Activated CD4-positive, alpha-beta T cell treated with anti-CD3 and anti-CD28 coated beads for 24 hours (primary cell): ENCODE results near the gene GLUL.
A peak's percentile ranks its signal among the peaks of the same experiment; 100 is the strongest.

Source experiments
- DNase-seq, 2 donors: peaks; one replicate each; pipeline ENCODE4 v3.0.0-alpha.2; 2020; ENCODE audit warnings: low read depth in 2 of 2

Gene GLUL

DNA sequence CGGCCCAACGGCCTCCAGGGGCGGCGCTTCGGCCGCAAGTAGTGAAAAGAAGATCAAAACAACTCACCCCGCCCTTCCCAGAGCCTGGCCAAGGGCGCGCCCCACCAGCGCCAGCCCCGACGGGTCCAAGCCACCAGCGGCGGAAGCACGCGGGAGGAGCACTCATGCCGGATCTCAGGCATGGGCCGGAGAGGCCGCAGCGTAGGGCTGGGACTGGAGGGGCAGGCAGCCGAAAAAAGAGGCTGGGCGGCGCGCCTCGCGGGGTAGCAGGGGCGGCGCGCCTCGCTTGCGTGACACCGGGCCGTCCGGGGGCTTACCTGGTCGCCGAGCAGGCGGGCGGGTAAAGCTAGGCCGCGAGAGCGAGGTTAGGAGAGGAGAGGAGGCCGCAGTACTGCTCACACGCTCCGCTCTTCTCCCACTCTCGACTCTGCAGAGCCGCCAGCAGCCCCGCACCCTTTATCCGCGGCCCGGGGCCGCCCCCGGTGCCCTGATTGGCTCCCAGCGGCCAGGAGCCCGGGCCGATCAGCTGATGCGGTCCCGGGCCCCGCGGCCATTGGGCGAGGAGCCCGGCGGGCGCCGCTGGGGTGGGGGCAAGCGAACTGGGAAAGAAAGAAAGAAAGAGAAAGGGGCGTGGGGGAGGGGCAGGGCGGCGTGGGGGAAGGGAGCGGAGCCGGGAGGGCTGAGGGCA, at the start of gene GLUL:
GLUL (minus strand) TSS at position 429 of the 688 bp plus-strand sequence. CDS start 3,053 bp downstream, outside the sequence.
- DNase-seq: peak; percentile 36 to 57

DNA sequence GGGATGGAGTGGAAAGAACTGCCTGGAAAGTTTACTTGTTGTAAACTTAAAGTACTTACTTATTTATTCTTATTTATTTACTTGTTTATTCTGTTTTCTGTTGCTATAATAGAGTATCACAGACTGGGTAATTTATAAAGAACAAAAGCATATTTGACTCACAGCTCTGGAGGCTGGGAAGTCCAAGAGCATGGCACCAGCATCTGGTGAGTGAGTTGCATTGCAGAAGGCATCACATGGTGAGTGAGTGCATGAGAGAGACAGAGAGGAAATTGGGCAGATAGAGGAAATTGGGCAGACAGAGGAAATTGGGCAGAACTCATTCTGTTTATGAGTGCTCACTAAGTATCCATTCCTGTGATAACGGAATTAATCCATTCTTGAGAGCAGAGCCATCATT, 46.7 kb upstream of the GLUL start:
- DNase-seq: no peak

DNA sequence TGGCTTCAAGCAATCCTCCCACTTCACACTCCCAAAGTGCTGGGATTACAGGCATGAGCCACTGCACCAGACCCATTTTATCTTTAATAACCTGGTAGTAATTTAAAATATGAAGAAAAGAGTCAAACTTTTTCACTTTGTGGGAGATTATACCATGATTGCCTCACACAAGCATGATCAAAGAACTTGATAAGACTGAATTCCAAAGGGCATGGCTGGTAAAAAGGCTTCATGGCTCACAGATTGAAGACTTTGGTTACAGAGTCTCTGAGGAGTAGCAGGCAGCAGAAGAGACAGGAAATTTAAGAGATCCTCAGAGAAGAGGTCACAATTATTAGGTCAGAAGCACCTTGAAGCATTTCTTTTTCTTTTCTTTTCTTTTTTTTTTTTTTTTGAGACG, 42.0 kb upstream of the GLUL start:
- DNase-seq: no peak

DNA sequence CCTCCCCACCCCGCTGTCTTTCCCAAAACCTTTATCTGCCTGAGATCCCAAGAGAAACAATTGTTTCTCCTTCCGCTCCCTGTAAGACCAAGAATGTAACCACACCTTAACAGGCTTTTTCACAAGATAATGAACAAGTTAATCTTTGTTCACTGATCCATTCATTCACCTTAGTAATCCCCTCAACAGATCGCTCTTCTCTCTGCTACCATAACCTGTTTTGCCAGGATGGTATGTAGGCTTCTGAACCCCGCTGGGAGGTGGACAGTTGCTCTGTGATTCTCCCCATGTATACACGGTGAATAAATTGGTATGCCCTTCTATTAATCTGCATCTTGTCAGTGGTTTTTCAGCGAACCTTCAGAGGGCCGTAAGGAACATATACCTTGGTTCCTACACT, 39.7 kb upstream of the GLUL start:
- DNase-seq: no peak

DNA sequence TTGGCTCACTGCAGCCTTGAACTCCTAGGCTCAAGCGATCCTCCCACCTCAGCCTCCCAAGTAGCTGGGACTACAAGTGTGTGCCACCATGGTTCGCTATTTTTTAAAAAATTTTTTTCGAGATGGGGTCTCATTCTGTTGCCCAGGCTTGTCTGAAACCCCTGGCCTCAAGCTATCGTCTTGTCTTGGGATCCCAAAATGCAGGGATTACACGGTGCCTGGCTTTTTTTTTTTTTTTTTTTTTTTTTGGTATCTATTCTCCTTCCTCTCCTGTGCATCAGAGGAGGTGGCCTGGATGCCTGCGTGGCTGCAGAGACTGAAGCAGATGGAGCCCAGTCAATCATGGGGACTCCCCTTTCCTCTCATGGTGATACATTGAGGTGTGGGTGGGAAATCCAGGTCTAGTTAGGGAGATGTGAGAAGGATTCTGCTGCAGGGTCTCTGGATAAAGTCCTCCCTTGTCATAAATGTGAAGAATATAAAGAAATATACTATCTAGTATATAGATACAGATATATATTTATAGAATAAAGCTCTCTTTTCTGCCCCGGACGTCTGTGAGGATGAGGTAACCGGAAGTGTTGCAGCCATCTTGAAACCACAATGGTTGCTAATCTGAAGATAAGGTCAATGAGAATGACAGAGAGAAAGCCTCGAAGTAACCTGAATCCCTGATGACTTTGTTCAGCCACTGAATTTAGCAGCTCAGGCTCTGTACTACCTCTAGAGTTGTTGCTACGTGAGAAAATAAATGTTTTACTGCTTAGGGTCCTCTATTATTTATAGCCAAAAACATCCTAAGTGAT, 38.9 kb upstream of the GLUL start:
- peak in 1 of 2 donors; percentile 6 for DNase-seq

DNA sequence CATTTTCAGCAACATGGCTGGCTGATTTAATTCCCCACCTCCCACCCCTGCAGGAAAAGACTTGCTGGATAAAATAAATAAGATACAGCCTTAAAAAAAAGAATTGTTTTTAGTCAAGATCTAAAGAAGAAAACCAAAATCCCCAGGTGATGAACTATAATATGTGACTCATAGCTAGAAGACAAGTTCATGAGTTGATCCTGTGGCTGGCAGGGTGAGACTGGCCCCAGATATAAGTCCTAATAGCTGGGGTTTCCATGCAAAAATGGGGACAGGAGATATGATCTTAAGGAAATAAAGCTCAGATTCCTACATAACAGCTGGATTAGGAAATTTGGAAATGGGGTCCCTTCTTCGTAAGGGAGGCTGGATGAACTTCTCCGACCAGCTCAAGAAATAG, 36.5 kb upstream of the GLUL start:
- DNase-seq: no peak

DNA sequence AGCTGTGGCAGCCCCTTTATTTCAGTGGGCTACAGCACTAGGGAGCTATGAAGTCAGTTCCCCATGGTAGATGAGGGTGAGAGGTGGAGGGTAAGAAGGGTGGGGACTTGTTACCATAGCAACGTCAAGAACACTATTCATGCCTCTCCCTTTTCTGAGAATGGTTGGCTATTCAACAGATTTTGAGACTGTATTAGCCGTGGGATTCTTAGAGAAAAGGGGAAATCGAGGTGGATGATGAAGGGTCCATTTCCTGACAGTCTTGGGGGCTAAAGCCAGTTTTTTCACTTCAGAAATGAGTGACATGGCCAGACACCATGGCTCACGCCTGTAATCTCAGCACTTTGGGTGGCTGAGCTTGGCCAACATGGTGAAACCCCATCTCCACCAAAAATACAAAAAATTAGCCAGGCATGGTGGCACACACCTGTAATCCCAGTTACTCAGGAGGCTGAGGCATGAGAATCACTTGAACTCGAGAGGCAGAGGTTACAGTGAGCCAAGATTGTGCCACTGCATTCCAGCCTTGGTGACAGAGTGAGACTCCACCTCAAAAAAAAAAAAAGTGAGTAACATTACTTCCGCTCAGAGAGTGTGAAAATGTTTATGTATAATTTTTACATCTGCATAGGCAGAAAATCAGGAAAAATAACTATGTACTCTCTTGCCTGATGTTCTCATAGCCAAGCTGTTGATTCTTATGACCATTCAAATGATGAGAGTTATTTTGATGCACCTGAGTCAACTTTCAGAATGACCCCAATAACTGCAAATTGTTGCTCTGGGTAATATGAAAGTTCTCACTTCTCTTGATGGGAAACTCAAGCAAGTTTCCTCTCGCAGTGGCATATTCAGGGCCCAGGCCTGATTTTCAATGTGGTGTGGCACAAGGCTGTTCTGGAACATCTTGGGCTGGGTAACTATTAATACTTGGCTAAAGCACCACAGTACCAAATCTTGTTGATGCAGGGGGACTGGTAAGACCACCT, 35.1 kb upstream of the GLUL start:
- no peak for DNase-seq

DNA sequence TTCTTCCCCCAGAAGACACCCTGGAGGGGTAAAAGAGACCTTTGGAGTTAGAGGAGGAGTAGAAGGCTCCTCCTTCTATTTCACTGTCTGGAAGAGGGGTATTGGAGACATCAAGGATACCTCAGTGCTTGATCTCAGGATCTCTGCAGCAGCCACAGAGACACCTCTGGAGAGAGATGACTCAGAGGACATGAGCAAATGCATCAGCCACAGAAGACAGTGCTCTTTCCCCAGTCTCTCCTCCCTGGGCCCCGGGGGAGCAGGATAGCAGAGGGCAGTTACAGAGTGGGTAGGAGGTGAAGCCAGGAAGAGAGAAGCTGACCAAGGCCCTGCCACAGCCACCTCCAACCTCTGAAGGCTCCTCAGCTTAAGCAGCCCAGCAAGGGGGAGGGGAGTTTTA, 24.2 kb upstream of the GLUL start:
- no peak for DNase-seq

DNA sequence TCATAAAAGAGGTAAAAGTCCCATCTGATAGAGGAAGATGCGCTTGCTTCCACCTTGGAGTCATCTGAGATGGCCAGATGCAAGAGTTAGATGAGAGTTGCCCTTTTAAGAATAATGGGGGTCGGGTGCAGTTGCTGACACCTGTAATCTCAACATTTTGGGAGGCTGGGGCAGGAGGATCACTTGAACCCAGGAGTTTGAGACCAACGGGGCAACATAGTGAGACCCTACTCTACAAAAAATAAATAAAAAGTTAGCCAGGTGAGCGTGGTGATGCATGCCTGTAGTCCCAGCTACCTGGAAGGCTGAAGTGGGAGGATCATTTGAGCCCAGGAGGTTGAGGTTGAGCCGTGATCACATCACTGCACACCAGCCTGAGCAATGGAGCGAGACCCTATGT, 22.4 kb upstream of the GLUL start:
- no peak for DNase-seq

DNA sequence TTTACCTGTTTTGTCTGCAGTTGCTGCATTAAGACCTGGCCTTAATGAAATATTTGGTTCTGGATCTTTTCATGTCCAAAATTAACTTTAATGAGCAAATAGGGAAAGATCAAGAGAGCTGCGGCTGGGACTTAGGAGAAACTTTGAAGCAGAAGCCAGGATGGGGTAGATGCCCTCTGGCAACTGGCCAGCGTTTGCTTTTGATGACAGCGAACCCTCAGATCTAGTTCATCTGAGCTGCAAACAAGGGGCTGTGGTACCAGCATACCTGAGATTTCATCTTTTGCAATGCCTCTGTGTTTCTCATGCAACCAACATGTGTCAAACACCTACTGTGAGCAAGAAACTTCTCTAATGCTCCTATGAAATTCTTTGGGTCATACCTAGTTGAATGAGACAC, 21.9 kb upstream of the GLUL start:
- DNase-seq: no peak

DNA sequence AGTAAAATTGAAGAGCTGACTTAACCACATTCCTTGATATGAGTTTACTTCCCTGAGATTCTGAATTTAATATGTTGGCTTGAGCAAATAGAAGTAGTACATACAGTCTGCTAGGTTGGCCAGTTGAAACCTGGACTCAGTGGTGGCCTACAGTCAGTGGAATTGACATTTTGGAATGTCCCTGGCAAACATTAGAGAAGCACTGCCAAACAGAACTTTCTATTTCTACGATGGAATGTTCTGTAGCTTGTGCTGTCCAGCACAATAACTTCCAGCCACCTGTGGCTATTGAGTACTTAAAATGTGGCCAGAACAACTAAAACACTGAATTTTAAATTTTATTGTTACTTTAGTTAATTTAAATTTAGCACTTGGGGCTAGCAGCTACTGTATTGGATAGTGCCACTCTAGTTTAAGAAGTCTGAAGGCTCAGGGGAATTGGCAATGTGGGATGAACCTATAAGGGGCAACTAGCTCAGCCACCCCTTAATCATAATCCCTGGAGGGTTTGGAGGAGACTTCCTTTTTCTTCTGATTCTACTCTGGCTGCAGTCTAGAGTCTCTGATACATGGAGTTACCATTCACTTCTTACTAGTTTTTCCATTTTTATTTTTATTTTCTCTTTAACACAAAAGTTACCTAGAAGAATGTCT, 19.2 kb upstream of the GLUL start:
- DNase-seq: no peak

DNA sequence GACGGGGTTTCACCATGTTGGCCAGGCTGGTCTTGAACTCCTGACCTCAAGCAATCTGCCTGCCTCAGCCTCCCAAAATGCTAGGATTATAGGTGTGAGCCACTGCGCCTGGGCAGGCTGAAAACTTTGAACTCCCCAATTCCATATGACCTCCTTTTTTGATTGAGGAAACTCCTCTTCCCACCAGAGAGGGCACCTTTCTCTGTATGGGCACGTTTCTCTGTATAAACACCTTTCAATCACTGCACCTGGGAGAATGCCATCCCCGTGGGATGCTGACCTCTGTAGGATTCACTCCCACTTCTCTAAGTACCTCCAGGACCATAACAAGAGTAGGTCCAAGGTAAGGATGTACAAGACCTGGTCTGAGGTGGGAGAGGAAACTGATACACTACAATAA, 18.5 kb upstream of the GLUL start:
- DNase-seq: no peak

DNA sequence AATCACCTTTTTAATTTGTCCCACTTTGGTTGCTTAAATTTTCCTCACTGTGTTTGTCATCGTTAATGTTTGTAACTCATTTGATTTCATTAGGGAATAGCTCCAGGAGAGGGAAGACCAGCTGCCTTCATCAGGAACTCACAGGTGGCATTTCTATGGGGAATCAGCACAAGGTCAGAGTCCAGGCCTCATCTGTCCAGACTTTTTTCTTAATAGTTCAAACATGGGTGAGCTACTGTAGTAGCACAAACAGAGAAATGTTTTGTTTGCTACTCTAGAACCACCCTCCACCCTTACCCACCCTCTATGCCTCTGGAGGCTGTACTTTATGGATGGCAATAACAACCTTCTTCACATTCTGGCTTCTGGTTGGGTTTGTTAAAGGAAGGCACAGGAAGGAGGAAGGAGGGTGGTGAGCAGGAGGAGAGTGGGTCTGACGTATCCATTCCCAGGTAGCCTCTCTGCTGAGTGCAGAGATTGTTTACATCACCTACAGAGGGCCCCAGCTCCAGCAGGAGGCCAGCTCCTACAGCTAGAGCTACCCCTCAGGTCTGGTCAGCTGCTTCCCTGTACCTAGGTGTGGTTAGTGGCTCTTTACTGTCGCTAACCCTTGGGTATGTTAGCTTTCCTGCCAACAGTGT, 17.0 kb upstream of the GLUL start:
- DNase-seq: no peak

DNA sequence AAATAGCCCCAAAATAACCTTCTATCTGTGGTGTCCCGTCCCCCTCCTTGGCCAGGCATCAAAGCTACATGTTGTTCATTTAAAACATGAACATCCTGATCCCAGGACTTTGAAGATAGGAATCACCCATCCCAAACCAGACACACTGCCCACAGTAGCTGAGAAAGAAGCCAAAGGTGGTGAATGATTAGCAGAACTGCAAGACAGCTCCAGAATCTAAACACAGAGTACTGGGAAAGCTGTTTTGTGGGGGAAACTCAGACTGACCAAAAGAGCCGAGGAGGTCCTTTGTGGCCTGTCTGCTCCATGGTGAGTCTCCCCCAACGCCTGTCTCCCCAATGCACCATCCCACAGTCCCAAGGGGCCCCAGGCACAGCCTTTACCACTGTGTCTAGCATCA, 16.1 kb upstream of the GLUL start:
- DNase-seq: no peak

DNA sequence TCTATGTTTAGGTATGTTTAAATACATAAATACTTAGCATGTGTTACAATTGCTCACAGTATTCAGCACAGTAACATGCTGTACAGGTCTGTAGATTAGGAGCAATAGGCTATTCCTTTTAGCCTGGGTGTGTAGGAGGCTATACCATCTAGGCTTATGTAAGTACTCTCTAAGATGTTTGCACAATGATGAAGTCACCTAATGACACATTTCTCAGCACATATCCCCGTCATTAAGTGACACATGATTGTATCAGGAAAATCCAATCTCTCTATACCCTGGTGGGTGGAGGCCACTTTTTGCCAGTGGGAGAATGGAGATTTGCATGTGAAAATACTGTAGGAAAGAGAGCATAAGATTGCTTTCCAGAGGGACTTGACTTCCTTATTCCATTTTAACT, 14.4 kb upstream of the GLUL start:
- DNase-seq: no peak

DNA sequence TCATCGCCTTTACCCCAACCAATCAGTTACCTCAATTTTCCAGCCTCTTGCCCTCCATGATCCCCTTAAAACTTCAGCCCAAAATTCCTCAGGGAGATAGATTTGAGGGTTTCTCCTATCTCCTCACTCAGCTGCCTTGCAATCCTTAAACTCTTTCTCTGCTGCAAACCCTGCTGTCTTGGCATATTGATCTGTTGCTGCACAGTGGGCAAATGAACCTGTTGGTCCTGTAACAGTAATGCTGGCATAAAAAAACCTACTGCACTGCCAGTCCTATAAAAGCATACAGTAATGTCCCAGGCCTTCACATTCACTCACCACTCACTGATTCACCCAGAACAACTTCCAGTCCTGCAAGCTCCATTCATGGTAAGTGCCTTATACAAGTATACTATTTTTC, 14.0 kb upstream of the GLUL start:
- no peak for DNase-seq

DNA sequence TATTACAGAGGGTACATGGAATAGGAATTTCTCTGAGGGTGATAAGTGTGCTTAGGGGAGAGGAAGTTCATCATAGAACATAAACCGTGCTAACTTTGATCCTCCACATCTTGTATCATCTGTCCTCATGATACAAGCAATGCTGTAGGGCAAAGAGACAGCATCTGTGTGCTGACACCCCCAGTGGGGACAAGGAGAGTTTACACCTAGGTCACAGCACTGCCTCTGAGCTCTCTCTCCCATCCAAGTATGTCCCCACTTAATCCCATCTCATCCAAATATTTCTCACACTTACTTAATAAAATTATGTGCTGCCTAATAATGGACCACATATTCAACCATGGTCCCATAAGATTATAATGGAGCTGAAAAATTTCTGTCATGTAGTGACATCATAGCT, 13.2 kb upstream of the GLUL start:
- DNase-seq: no peak

DNA sequence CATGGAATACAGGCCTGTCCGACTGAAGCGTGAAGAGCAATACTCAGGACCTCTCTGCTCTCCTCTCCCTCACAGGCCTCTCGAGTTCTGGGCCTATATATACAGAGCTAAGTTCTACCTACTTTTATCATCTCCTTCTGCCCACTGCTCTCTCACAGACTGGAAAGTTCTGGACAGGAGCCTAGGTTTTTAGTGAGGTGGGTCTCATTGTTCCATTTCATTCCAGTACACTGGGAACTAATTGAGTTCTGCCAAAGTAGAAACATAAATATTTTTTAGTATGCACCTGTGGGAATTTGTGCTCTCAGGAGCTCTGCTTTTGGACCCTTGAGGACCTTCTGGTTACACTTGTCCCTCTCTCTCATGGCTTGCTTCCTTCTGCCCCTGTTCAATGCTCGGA, 9.0 kb upstream of the GLUL start, which contains the start of gene TEDDM1:
TEDDM1 (minus strand) TSS at position 101 of the 400 bp plus-strand sequence. CDS start 182 bp downstream, outside the sequence.
- no peak for DNase-seq

DNA sequence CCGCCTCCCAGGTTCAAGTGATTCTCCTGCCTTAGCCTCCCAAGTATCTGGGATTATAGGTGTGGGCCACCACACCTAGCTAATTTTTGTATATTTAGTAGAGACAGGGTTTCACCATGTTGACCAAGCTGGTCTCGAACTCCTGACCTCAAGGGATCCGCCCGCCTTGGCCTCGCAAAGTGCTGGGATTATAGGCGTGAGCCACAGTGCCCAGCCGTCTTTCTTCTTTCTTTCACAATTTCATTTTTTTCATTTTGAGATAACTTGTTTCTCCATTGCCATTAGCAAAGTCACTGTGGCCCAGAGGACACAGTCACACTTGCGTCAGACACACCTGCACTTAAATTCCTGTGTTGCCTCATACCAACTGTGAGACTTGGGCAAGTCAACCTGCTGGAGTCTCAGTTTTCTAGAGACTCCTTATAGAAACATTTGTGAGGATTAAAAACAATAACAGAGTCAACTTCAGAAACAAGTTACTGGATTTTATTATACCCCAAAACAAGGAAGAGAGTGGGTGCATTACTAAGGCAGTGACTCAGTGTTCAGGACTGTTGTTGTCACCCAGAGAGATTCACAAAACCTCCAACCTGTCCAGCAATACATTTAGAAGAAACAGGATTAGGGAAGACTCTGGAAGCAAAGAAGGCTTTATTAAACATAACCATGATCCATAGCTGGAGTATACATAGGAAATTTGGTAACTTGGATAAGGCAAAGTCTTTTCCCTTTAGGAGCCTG, 6.2 kb upstream of the GLUL start:
- no peak for DNase-seq

DNA sequence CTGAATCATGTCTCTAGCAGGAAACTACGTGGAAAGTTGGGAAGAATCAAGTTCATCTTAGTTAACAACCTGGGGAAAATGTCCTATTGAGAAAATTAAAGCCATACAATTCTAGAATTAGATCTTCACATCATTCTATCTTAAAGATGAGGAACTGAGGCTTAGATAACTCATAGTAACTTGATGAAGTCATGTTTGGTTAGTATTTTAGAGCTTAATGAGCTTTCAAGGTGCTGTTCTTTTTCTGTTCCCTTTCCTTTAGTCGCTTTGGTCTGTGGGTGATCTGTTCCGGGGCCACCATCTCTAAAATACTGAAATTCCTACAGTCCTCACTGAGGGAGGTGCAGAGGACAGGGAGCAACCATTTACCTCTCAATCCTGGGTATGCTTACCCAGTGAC, 4.3 kb upstream of the GLUL start:
- no peak for DNase-seq
